ENCODE data around the gene SORCS2.
"Not testable (repeated sequence)": the region's sequence is repeated elsewhere in the genome, so short reads cannot be mapped to it uniquely, and the experiment has no call there.

SORCS2 gene

GRCh38 chr4:7432531-7433375 is 240.4 kb downstream of the SORCS2 start:
- no peak for DNase-seq

GRCh38 chr4:7433376-7434140 is 241.2 kb downstream of the SORCS2 start:
- no peak for DNase-seq

GRCh38 chr4:7434141-7434765 is 241.9 kb downstream of the SORCS2 start:
- no peak for DNase-seq

GRCh38 chr4:7434766-7435150 is 242.4 kb downstream of the SORCS2 start, which contains the start of gene PSAPL1:
Gene PSAPL1 (minus strand): TSS chr4:7434930. CDS start chr4:7434879, 51 bp downstream.
- DNase-seq = peak; percentile 34

GRCh38 chr4:7435471-7436061 is 243.2 kb downstream of the SORCS2 start:
- no peak for DNase-seq

GRCh38 chr4:7436256-7436655 is 243.9 kb downstream of the SORCS2 start:
- DNase-seq = no peak

GRCh38 chr4:7439699-7440098 is 247.4 kb downstream of the SORCS2 start:
- no peak for DNase-seq

GRCh38 chr4:7441201-7441600 is 248.9 kb downstream of the SORCS2 start:
- DNase-seq = no peak

GRCh38 chr4:7442574-7443162 is 250.3 kb downstream of the SORCS2 start:
- no peak for DNase-seq

- DNase-seq = no peak
Observed at GRCh38 chr4:7444314-7444713, 252.0 kb downstream of the SORCS2 start.

GRCh38 chr4:7444731-7445130 is 252.4 kb downstream of the SORCS2 start:
- no peak for DNase-seq

GRCh38 chr4:7447236-7447635 is 254.9 kb downstream of the SORCS2 start:
- DNase-seq = no peak

- DNase-seq = no peak
Observed at GRCh38 chr4:7448036-7448435, 255.7 kb downstream of the SORCS2 start.

- no peak for DNase-seq
Observed at GRCh38 chr4:7450775-7451433, 258.6 kb downstream of the SORCS2 start.

- no peak for DNase-seq
Observed at GRCh38 chr4:7451434-7451789, 259.1 kb downstream of the SORCS2 start.

GRCh38 chr4:7451800-7452199 is 259.5 kb downstream of the SORCS2 start:
- DNase-seq = no peak

- not testable (repeated sequence) for DNase-seq
Observed at GRCh38 chr4:7452802-7453201, 260.5 kb downstream of the SORCS2 start.

GRCh38 chr4:7457201-7458065 is 265.1 kb downstream of the SORCS2 start:
- no peak for DNase-seq

GRCh38 chr4:7458066-7458425 is 265.7 kb downstream of the SORCS2 start:
- DNase-seq = no peak

- DNase-seq = no peak
Observed at GRCh38 chr4:7458477-7458876, 266.1 kb downstream of the SORCS2 start.

- DNase-seq = no peak
Observed at GRCh38 chr4:7459471-7459870, 267.1 kb downstream of the SORCS2 start.
